Left lung (tissue), 10 donors: ENCODE results near the gene DLEC1. TPM values are rescaled to one million over a fixed set of nuclear protein-coding genes. Genes with fewer than 3 reads are reported as not detected.

Experiments used
- ATAC-seq: fragments of 200-7000 bp; cut with Tn5 transposase; one replicate; pipeline ENCODE4 v1.9.1; 2020; ENCODE audit warnings: moderate library complexity
- DNase-seq, 4 donors: peaks; one replicate each; pipeline ENCODE4 v3.0.0-alpha.2; 2013 to 2020
- H3K27ac ChIP-seq, 2 donors: fragments of 200-600 bp; sonication (generic) in 1 of 2; one replicate each; pipeline versions ENCODE4 v1.5.0 to v1.8.0; 2020 to 2021
- H3K27me3 ChIP-seq, 2 donors: fragments of 200-600 bp; sonication (generic) in 1 of 2; one replicate each; pipeline versions ENCODE4 v1.5.0 to v1.8.0; 2020 to 2021
- H3K36me3 ChIP-seq, 2 donors: fragments of 200-600 bp; sonication (generic) in 1 of 2; one replicate each; pipeline versions ENCODE4 v1.5.0 to v1.8.0; 2020 to 2021
- H3K4me1 ChIP-seq, 2 donors: fragments of 200-600 bp; one replicate each; pipeline ENCODE4 v1.8.0; 2021
- H3K4me3 ChIP-seq, 2 donors: fragments of 200-600 bp; sonication (generic) in 1 of 2; one replicate each; pipeline versions ENCODE4 v1.5.0 to v1.8.0; 2020 to 2021; ENCODE audit warnings: mild to moderate bottlenecking in 1 of 2
- H3K9me3 ChIP-seq, 2 donors: fragments of 200-600 bp; sonication (generic) in 1 of 2; one replicate each; pipeline versions ENCODE4 v1.5.0 to v1.8.0; 2020 to 2021
- intact Hi-C, 2 donors: fragments of 100-400 bp; cut with DNase I; formaldehyde crosslinking; loops; one replicate each; pipeline versions ENCODE4 v1.11.2 to v1.14.2; 2022
- polyA plus RNA-seq, 6 donors: library from polyadenylated mRNA; unstranded; fragments of 120-200 nt; gene quantifications; one replicate each; pipeline ENCODE4 v1.2.1, GENCODE V29; 2013; ENCODE audit not compliant: insufficient read length in 6 of 6
- total RNA-seq, 2 donors: library from RNA; stranded (reverse); fragmentation: NEBNext Ultra II Directional; extraction: Animal tissue kit (Norgen Biotek cat#: 25700); gene quantifications; one replicate each; pipeline ENCODE4 v1.2.1, GENCODE V29; 2021
- TF ChIP-seq, protein P1 (sequence below), 2 donors: fragments of 200-600 bp; sonication (generic) in 1 of 2; IDR thresholded peaks; one replicate each; pipeline versions ENCODE4 v1.5.0 to v1.8.0; 2021; ENCODE audit warnings: antibody characterized with exemption in 2 of 2
- donor health status: DM: no; HTN: yes; CAD: no.
- donor health status: DM: no; HTN: no; CAD: no.

Gene DLEC1
- total and polyA plus RNA-seq, 8 donors, result 2.8 to 10.5 (median 6.1) TPM

- Histone ChIP-seq H3K27me3 (no peaks in the 10 kb centered on the region), H3K4me1 (peaks cover 8 to 79% of the 10 kb centered on the region in 2 donors), H3K9me3 (no peaks in the 10 kb centered on the region), H3K4me3 (peak overlapping the region; percentile 48 to 54), H3K36me3 (peaks cover 0 to 8% of the 10 kb centered on the region in 2 donors), H3K27ac (peak overlapping the region; percentile 81 to 92)
- TF ChIP-seq, protein P1, sequence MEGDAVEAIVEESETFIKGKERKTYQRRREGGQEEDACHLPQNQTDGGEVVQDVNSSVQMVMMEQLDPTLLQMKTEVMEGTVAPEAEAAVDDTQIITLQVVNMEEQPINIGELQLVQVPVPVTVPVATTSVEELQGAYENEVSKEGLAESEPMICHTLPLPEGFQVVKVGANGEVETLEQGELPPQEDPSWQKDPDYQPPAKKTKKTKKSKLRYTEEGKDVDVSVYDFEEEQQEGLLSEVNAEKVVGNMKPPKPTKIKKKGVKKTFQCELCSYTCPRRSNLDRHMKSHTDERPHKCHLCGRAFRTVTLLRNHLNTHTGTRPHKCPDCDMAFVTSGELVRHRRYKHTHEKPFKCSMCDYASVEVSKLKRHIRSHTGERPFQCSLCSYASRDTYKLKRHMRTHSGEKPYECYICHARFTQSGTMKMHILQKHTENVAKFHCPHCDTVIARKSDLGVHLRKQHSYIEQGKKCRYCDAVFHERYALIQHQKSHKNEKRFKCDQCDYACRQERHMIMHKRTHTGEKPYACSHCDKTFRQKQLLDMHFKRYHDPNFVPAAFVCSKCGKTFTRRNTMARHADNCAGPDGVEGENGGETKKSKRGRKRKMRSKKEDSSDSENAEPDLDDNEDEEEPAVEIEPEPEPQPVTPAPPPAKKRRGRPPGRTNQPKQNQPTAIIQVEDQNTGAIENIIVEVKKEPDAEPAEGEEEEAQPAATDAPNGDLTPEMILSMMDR (IDR thresholded peaks at IDR 0.05), result no peak
- DNase-seq (no peak), ATAC-seq (no peak)
- intact Hi-C loops, result no loop called here
Observed at GRCh38 chr3:37994639-37994972, 44.4 kb upstream of the DLEC1 start.

GRCh38 chr3:37995652-37996641, 43.1 kb upstream of the DLEC1 start:
- peak in 1 of 4 donors; percentile 32 for DNase-seq
- H3K4me3 ChIP-seq, result no peak overlapping the region
- peak overlapping the region in 1 of 2 donors; percentile 25 for H3K27ac ChIP-seq
- H3K4me1 ChIP-seq, result peaks cover 8 to 78% of the 10 kb centered on the region in 2 donors
- H3K36me3 ChIP-seq, result peaks cover 0 to 14% of the 10 kb centered on the region in 2 donors
- intact Hi-C loops, result no loop called here
- no peaks in the 10 kb centered on the region for H3K27me3 ChIP-seq
- H3K9me3 ChIP-seq, result no peaks in the 10 kb centered on the region
- TF ChIP-seq, protein P1 (IDR thresholded peaks at IDR 0.05), result no peak
- no peak for ATAC-seq

DNA sequence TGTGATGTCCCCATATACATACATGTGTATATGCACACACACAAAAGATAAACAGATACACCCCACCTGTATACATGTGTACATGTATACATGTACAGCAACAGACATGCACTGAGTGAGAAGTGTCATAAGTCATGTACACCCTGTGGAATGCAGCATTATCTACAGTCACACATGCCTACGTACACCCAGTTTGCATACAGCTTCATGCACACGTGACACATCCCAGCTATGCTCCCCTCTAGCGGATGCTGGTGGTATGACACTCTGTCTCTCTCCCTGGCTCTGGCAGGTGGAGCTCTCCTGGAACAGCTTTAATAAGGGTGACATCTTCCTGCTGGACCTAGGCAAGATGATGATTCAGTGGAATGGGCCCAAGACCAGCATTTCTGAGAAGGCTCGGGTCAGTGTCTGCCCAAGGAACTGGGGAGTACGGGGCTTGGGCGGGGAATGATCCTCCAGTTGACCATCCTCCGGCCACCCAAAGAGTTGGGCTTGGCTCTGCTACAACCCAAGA, 42.2 kb upstream of the DLEC1 start:
- Histone ChIP-seq H3K4me3 (no peak overlapping the region), H3K9me3 (no peaks in the 10 kb centered on the region), H3K27me3 (no peaks in the 10 kb centered on the region), H3K4me1 (peaks cover 8 to 72% of the 10 kb centered on the region in 2 donors), H3K36me3 (peaks cover 0 to 23% of the 10 kb centered on the region in 2 donors), H3K27ac (no peak overlapping the region)
- peak in 2 of 4 donors; percentile 64 to 77 for DNase-seq
- TF ChIP-seq, protein P1 (IDR thresholded peaks at IDR 0.05), result peak; percentile 78 to 98
- intact Hi-C loops, result no loop called here
- ATAC-seq, result peak; percentile 55

DNA sequence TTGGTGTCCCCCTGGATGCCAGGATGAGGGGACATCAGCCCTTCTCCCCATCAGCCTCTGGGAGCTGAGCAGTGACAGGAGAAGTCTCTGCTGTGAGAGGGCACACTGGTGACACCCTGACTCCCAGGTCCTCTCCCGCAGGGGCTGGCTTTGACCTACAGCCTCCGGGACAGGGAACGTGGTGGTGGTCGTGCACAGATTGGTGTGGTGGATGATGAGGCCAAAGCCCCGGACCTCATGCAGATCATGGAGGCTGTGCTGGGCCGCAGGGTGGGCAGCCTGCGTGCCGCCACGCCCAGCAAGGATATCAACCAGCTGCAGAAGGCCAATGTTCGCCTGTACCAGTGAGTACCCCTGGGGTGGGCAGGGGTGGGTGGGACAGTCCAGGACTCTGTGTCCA, 41.7 kb upstream of the DLEC1 start:
- Histone ChIP-seq H3K4me3 (no peak overlapping the region), H3K4me1 (peaks cover 8 to 67% of the 10 kb centered on the region in 2 donors), H3K9me3 (no peaks in the 10 kb centered on the region), H3K27me3 (no peaks in the 10 kb centered on the region), H3K36me3 (peaks cover 0 to 28% of the 10 kb centered on the region in 2 donors), H3K27ac (peak overlapping the region in 1 of 2 donors; percentile 95)
- intact Hi-C loops, result no loop called here
- no peak for ATAC-seq
- peak in 1 of 4 donors; percentile 34 for DNase-seq
- TF ChIP-seq, protein P1 (IDR thresholded peaks at IDR 0.05), result no peak

GRCh38 chr3:37997791-37998370, 41.1 kb upstream of the DLEC1 start:
- TF ChIP-seq, protein P1 (IDR thresholded peaks at IDR 0.05), result no peak
- peak overlapping the region; percentile 90 to 95 for H3K27ac ChIP-seq
- intact Hi-C loops, result no loop called here
- no peaks in the 10 kb centered on the region for H3K9me3 ChIP-seq
- DNase-seq (peak in 1 of 4 donors; percentile 44), ATAC-seq (no peak)
- H3K4me3 ChIP-seq, result peak overlapping the region; percentile 40 to 43
- no peaks in the 10 kb centered on the region for H3K27me3 ChIP-seq
- peaks cover 8 to 62% of the 10 kb centered on the region in 2 donors for H3K4me1 ChIP-seq
- H3K36me3 ChIP-seq, result peaks cover 0 to 33% of the 10 kb centered on the region in 2 donors
